Endothelial cell of umbilical vein (primary cell): ENCODE results near the gene ZNF552. TPM values are rescaled to one million over a fixed set of nuclear protein-coding genes. Genes with fewer than 3 reads are reported as not detected.

ENCODE experiments used
- BruUV-seq: library from RNA; stranded (reverse); fragments of 400-500 nt; replicated peaks from 2 replicates; lab custom pipeline; 2021; lab: Mats Ljungman, UMichigan
- CTCF ChIA-PET: fragments of 300-600, 350-600 bp; sonication (Branson Sonifier 250); formaldehyde crosslinking; loops from one replicate; lab custom pipeline; 2021; ENCODE audit warnings: antibody characterized with exemption, inconsistent platforms; lab: Charles Lee
- POLR2A ChIA-PET: fragments of 300-600, 350-600 bp; sonication (Branson Sonifier 250); formaldehyde crosslinking; loops from one replicate; lab custom pipeline; 2021; ENCODE audit warnings: antibody characterized with exemption, inconsistent platforms; lab: Charles Lee
- DNase-seq: peaks from one replicate; pipeline ENCODE4 v3.0.0-alpha.2; 2011; ENCODE audit warnings: low read depth, low spot score
- FAIRE-seq: peaks from 2 replicates; lab custom pipeline; 2011; peaks lifted over from hg19 to GRCh38; lab: Jason Lieb, UNC
- H2AFZ ChIP-seq: 2 replicates; pipeline ENCODE4 v1.6.0; 2012; ENCODE audit warnings: low read depth, low read length, control low read depth, inconsistent platforms
- H3K27ac ChIP-seq: 2 replicates; pipeline ENCODE4 v1.5.1; 2011; ENCODE audit warnings: low read depth, mild to moderate bottlenecking, control low read depth, low read length, moderate library complexity; ENCODE audit not compliant: insufficient read depth
- H3K27me3 ChIP-seq, 2 experiments: 2 replicates each; pipeline versions ENCODE4 v1.6.0 to v1.6.1; 2011; ENCODE audit warnings: low read length in 2 of 2, mixed read lengths in 1 of 2; ENCODE audit not compliant: control insufficient read depth in 2 of 2, insufficient read depth in 2 of 2
- H3K36me3 ChIP-seq, 2 experiments: 2 replicates in 1 of 2; 3 replicates in 1 of 2; pipeline ENCODE4 v1.5.1; 2011; ENCODE audit warnings: low read length in 2 of 2, mild to moderate bottlenecking in 1 of 2, moderate library complexity in 1 of 2; ENCODE audit not compliant: control insufficient read depth in 2 of 2, insufficient read depth in 2 of 2; ENCODE audit errors: extremely low read depth in 1 of 2
- H3K4me1 ChIP-seq: 3 replicates; pipeline ENCODE4 v1.5.1; 2011; ENCODE audit warnings: mild to moderate bottlenecking, low read length; ENCODE audit not compliant: control insufficient read depth, insufficient read depth; ENCODE audit errors: extremely low read depth
- H3K4me2 ChIP-seq: 2 replicates; pipeline ENCODE4 v1.6.1; 2011; ENCODE audit warnings: low read length, control low read depth, mixed read lengths; ENCODE audit not compliant: insufficient read depth
- H3K4me3 ChIP-seq, 3 experiments: fragments of 200-600 bp in 1 of 3; sonication (generic), shearing (Covaris generic) in 1 of 3; replicated peaks in 1 of 3; 2 replicates each; pipeline ENCODE4 v1.5.1; 2011 to 2016; ENCODE audit warnings: control low read depth in 3 of 3, low read length in 3 of 3, mild to moderate bottlenecking in 2 of 3, inconsistent platforms in 1 of 3, low read depth in 1 of 3, moderate library complexity in 1 of 3; ENCODE audit not compliant: insufficient read depth in 1 of 3
- H3K79me2 ChIP-seq: 2 replicates; pipeline ENCODE4 v1.6.0; 2012; ENCODE audit warnings: low read length, inconsistent platforms; ENCODE audit not compliant: control insufficient read depth, insufficient read depth
- H3K9ac ChIP-seq: replicated peaks from 2 replicates; pipeline ENCODE3; 2011; ENCODE audit warnings: low read length, control low read depth; ENCODE audit not compliant: insufficient read depth; ENCODE audit errors: extremely low read depth
- H3K9me1 ChIP-seq: replicated peaks from 3 replicates; pipeline ENCODE4 v1.6.0; 2011; ENCODE audit warnings: mild to moderate bottlenecking, low read length; ENCODE audit not compliant: control insufficient read depth, insufficient read depth; ENCODE audit errors: extremely low read depth
- H3K9me3 ChIP-seq: replicated peaks from 2 replicates; pipeline ENCODE4 v1.5.1; 2012; ENCODE audit warnings: low read length, inconsistent platforms; ENCODE audit not compliant: control insufficient read depth, insufficient read depth
- H4K20me1 ChIP-seq: replicated peaks from 2 replicates; pipeline ENCODE3; 2011; ENCODE audit warnings: mild to moderate bottlenecking, low read length; ENCODE audit not compliant: control insufficient read depth, insufficient read depth; ENCODE audit errors: extremely low read depth
- EZH2 ChIP-seq: IDR thresholded peaks from 2 replicates; pipeline ENCODE4 v1.6.1; 2012; ENCODE audit warnings: borderline replicate concordance, low read depth, mild to moderate bottlenecking, moderate library complexity, low read length, inconsistent platforms; ENCODE audit not compliant: severe bottlenecking
- FOS ChIP-seq: IDR thresholded peaks from 2 replicates; pipeline ENCODE4 v1.6.1; 2011; ENCODE audit warnings: mild to moderate bottlenecking, low read length, moderate library complexity, borderline replicate concordance; ENCODE audit not compliant: insufficient read depth
- GATA2 ChIP-seq: IDR thresholded peaks from 2 replicates; pipeline ENCODE4 v1.7.0; 2011; ENCODE audit warnings: low read depth, mild to moderate bottlenecking, moderate library complexity, mixed read lengths, low read length; ENCODE audit not compliant: insufficient read length, insufficient read depth
- JUN ChIP-seq: IDR thresholded peaks from 2 replicates; pipeline ENCODE4 v1.6.1; 2011; ENCODE audit warnings: borderline replicate concordance, low read depth; ENCODE audit not compliant: insufficient read length, insufficient read depth
- MAX ChIP-seq: IDR thresholded peaks from 2 replicates; pipeline ENCODE4 v1.6.1; 2011; ENCODE audit not compliant: insufficient read depth, insufficient read length
- MYC ChIP-seq: IDR thresholded peaks from one replicate; pipeline ENCODE4 v1.6.1; 2011; ENCODE audit warnings: mild to moderate bottlenecking, low read depth, low read length
- POLR2A ChIP-seq: IDR thresholded peaks from 2 replicates; pipeline ENCODE4 v1.6.1; 2012; ENCODE audit warnings: low read depth, mild to moderate bottlenecking, control low read depth, low read length
- POLR2AphosphoS5 ChIP-seq: IDR thresholded peaks from 2 replicates; pipeline ENCODE4 v1.6.1; 2012; ENCODE audit warnings: low read depth, mild to moderate bottlenecking, control low read depth, low read length, moderate library complexity; ENCODE audit not compliant: insufficient read depth
- dilution Hi-C: fragments of 300-500 bp; cut with MboI; formaldehyde crosslinking; loops from one replicate; pipeline ENCODE4 v1.15.0; 2019; ENCODE audit warnings: low sequenced_read_pairs; ENCODE audit not compliant: extremely low pct_ligation_motif_present
- intact Hi-C: fragments of 100-400 bp; cut with micrococcal nuclease; formaldehyde crosslinking; loops from one replicate; pipeline ENCODE4 v1.10.0; 2022
- polyA plus RNA-seq, 4 experiments: library from polyadenylated mRNA; depleted of rRNA in 3 of 4; stranded (reverse) in 3 of 4; unstranded in 1 of 4; fragments of >200 nt; gene quantifications; 2 replicates each; pipeline versions ENCODE4 v1.2.1 to v1.2.3, GENCODE V29; 2011 to 2012; ENCODE audit warnings: missing spikeins in 1 of 4
- total RNA-seq: library from RNA; stranded (reverse); gene quantifications from 2 replicates; pipeline ENCODE4 v1.2.3, GENCODE V29; 2021
- TF ChIP-seq, protein P1 (sequence below), 2 donors: IDR thresholded peaks; 1 replicate in 1 of 2; 2 replicates in 1 of 2; pipeline ENCODE4 v1.5.1; 2011; ENCODE audit warnings: low read length in 2 of 2, mild to moderate bottlenecking in 2 of 2, moderate library complexity in 2 of 2, control low read depth in 1 of 2, inconsistent platforms in 1 of 2, low read depth in 1 of 2; ENCODE audit not compliant: insufficient read depth in 1 of 2; ENCODE audit errors: extremely low read depth in 1 of 2

Gene ZNF552
- total and polyA plus RNA-seq, 2 donors (not counting 3 experiments of a cell fraction or from before 2014, with no cell fraction given): 3.0 to 6.1 TPM

DNA sequence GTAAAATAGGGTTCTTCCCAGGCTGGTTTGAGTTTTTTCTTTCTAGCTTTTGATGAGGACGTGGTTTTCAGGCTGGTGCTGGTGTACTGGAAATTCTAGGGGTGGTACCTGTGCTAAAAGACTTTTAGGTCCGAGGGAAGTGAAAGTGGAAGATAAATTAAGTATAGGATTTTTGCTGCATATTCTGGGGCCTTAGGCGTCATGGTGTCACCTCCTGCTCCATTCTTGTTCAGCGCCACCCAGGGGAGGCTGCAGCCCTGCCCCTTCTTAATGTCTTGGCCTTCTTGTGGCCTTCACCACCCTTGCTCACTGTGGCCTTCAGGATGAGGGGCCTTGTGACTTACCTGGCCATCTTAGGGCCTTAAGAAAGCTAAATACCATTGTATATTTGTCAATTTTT is 12.4 kb downstream of the ZNF552 start:
- Histone ChIP-seq H3K4me3 (no peak overlapping the region), H3K27me3 (no peaks in the 10 kb centered on the region), H3K9me3 (no peaks in the 10 kb centered on the region), H3K9me1 (no peaks in the 10 kb centered on the region), H3K9ac (no peak overlapping the region), H3K79me2 (no peaks in the 10 kb centered on the region), H3K36me3 (no peaks in the 10 kb centered on the region), H4K20me1 (no peaks in the 10 kb centered on the region), H3K4me1 (peaks cover 26% of the 10 kb centered on the region), H3K4me2 (no peak overlapping the region), H2AFZ (no peak overlapping the region), H3K27ac (no peak overlapping the region)
- TF ChIP-seq GATA2 (no peak), JUN (no peak), MYC (no peak), MAX (no peak), POLR2A (no peak), FOS (no peak), EZH2 (no peak), POLR2AphosphoS5 (no peak)
- TF ChIP-seq, protein P1, sequence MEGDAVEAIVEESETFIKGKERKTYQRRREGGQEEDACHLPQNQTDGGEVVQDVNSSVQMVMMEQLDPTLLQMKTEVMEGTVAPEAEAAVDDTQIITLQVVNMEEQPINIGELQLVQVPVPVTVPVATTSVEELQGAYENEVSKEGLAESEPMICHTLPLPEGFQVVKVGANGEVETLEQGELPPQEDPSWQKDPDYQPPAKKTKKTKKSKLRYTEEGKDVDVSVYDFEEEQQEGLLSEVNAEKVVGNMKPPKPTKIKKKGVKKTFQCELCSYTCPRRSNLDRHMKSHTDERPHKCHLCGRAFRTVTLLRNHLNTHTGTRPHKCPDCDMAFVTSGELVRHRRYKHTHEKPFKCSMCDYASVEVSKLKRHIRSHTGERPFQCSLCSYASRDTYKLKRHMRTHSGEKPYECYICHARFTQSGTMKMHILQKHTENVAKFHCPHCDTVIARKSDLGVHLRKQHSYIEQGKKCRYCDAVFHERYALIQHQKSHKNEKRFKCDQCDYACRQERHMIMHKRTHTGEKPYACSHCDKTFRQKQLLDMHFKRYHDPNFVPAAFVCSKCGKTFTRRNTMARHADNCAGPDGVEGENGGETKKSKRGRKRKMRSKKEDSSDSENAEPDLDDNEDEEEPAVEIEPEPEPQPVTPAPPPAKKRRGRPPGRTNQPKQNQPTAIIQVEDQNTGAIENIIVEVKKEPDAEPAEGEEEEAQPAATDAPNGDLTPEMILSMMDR (IDR thresholded peaks at IDR 0.05; ENCODE audit: extremely low read depth in 1 of 2, insufficient read depth in 1 of 2, low read depth in 1 of 2, low read length in 2 of 2): no peak
- POLR2A ChIA-PET: no interaction called here
- CTCF ChIA-PET: interaction anchor here (1.0 to 3.1 kb wide), 2 partner anchors 13 to 17 kb away, joined by 4 to 8 read pairs; partner anchors contain the start of gene ZNF552
- no peak for DNase-seq
- no TSS peak for BruUV-seq
- intact Hi-C loops: no loop called here
- dilution Hi-C loops: no loop called here
- no peak for FAIRE-seq
